ENCODE measurements around the gene CDH4.

The CDH4 gene

GRCh38 chr20:61655591-61655990 lies 403.5 kb downstream of the CDH4 start:
- DNase-seq (ENCODE audit: low spot score) = no peak

- no peak for DNase-seq (ENCODE audit: low spot score)
These were observed 404.1 kb downstream of the CDH4 start for GRCh38 chr20:61656198-61656597.

GRCh38 chr20:61657721-61658377 lies 405.8 kb downstream of the CDH4 start:
- DNase-seq (ENCODE audit: low spot score) = no peak

- DNase-seq (ENCODE audit: low spot score) = no peak
These were observed 406.5 kb downstream of the CDH4 start for GRCh38 chr20:61658563-61658962.

GRCh38 chr20:61659246-61659993 lies 407.4 kb downstream of the CDH4 start:
- DNase-seq (ENCODE audit: low spot score) = no peak

- no peak for DNase-seq (ENCODE audit: low spot score)
These were observed 407.9 kb downstream of the CDH4 start for GRCh38 chr20:61659994-61660346.

GRCh38 chr20:61660559-61660958 lies 408.5 kb downstream of the CDH4 start:
- no peak for DNase-seq (ENCODE audit: low spot score)

GRCh38 chr20:61661025-61661424 lies 409.0 kb downstream of the CDH4 start:
- DNase-seq (ENCODE audit: low spot score) = no peak

- no peak for DNase-seq (ENCODE audit: low spot score)
These were observed 409.5 kb downstream of the CDH4 start for GRCh38 chr20:61661583-61661982.

GRCh38 chr20:61662226-61662967 lies 410.3 kb downstream of the CDH4 start:
- DNase-seq (ENCODE audit: low spot score) = no peak

- no peak for DNase-seq (ENCODE audit: low spot score)
These were observed 410.9 kb downstream of the CDH4 start for GRCh38 chr20:61662968-61663331.

GRCh38 chr20:61663521-61664425 lies 411.7 kb downstream of the CDH4 start:
- DNase-seq (ENCODE audit: low spot score) = no peak

- DNase-seq (ENCODE audit: low spot score) = no peak
These were observed 412.7 kb downstream of the CDH4 start for GRCh38 chr20:61664556-61665320.

- DNase-seq (ENCODE audit: low spot score) = no peak
These were observed 413.7 kb downstream of the CDH4 start for GRCh38 chr20:61665528-61666470.

- no peak for DNase-seq (ENCODE audit: low spot score)
These were observed 414.4 kb downstream of the CDH4 start for GRCh38 chr20:61666471-61666832.

- no peak for DNase-seq (ENCODE audit: low spot score)
These were observed 415.2 kb downstream of the CDH4 start for GRCh38 chr20:61667056-61667792.

- DNase-seq (ENCODE audit: low spot score) = no peak
These were observed 416.1 kb downstream of the CDH4 start for GRCh38 chr20:61668065-61668650.

GRCh38 chr20:61668771-61669503 lies 416.9 kb downstream of the CDH4 start:
- no peak for DNase-seq (ENCODE audit: low spot score)
